Measurements from ENCODE around the gene TSPAN14. TPM values are rescaled to one million over a fixed set of nuclear protein-coding genes. Genes with fewer than 3 reads are reported as not detected.

Gene TSPAN14
- total RNA-seq, 4 donors from 2014 or later: 17.9 to 50.5 (median 38.4) TPM

GRCh38 chr10:80407812-80408241, 46.3 kb upstream of the TSPAN14 start:
- Histone ChIP-seq H3K27me3 (peaks cover 0 to 18% (median 0%) of the 10 kb centered on the region in 4 donors), H3K4me3 (peak overlapping the region; percentile 70 to 79 (median 73)), H3K27ac (replicated peaks in 1 of 4) (peak overlapping the region; percentile 72 to 80 (median 76)), H3K4me1 (peaks cover 36 to 50% (median 48%) of the 10 kb centered on the region in 4 donors), H3K9me3 (no peaks in the 10 kb centered on the region), H3K36me3 (no peaks in the 10 kb centered on the region)
- intact Hi-C loops (cut with DNase I): no loop called here
- 18% methylated on average over 16 of the region's 16 CpGs for WGBS
- no peak for DNase-seq (ENCODE audit: extremely low spot score)
- TF ChIP-seq EP300 (IDR thresholded peaks at IDR 0.05): no peak
- TF ChIP-seq POLR2AphosphoS5 (IDR thresholded peaks at IDR 0.05): no peak
- peak in 1 of 3 experiments; percentile 0 for TF ChIP-seq CTCF (IDR thresholded peaks at IDR 0.05)
- no peak for TF ChIP-seq POLR2A (IDR thresholded peaks at IDR 0.05; ENCODE audit: low read depth)

- Histone ChIP-seq H3K27ac (replicated peaks in 1 of 4) (peak within 1 kb of the TSS; percentile 72 to 80 (median 76)), H3K9me3 (no peaks in the 10 kb centered on the region), H3K4me3 (peak within 1 kb of the TSS; percentile 70 to 79 (median 73)), H3K27me3 (peaks cover 0 to 18% (median 0%) of the 10 kb centered on the region in 4 donors), H3K4me1 (peaks cover 43 to 57% (median 54%) of the 10 kb centered on the region in 4 donors), H3K36me3 (no peaks in the 10 kb centered on the region)
- TF ChIP-seq POLR2AphosphoS5 (IDR thresholded peaks at IDR 0.05) (peak; percentile 49 to 69), CTCF (IDR thresholded peaks at IDR 0.05) (no peak), POLR2A (IDR thresholded peaks at IDR 0.05; ENCODE audit: low read depth) (peak; percentile 17), EP300 (IDR thresholded peaks at IDR 0.05) (no peak)
- DNase-seq (ENCODE audit: extremely low spot score): no peak
- intact Hi-C loops (cut with DNase I): no loop called here
- WGBS: 2% methylated on average over 45 of the region's 96 CpGs
Observed at GRCh38 chr10:80408242-80409101, 45.6 kb upstream of the TSPAN14 start, which contains the start of gene PRXL2A. Gene PRXL2A (plus strand): TSS chr10:80408551. CDS start chr10:80420468, 11,917 bp downstream.

GRCh38 chr10:80409121-80409520, 45.0 kb upstream of the TSPAN14 start:
- H3K9me3 ChIP-seq: no peaks in the 10 kb centered on the region
- peak overlapping the region; percentile 70 to 79 (median 73) for H3K4me3 ChIP-seq
- peak overlapping the region; percentile 72 to 80 (median 76) for H3K27ac ChIP-seq (replicated peaks in 1 of 4)
- H3K27me3 ChIP-seq: peaks cover 0 to 18% (median 0%) of the 10 kb centered on the region in 4 donors
- intact Hi-C loops (cut with DNase I): no loop called here
- no peaks in the 10 kb centered on the region for H3K36me3 ChIP-seq
- peaks cover 49 to 63% (median 61%) of the 10 kb centered on the region in 4 donors for H3K4me1 ChIP-seq
- TF ChIP-seq CTCF (IDR thresholded peaks at IDR 0.05) (no peak), POLR2AphosphoS5 (IDR thresholded peaks at IDR 0.05) (no peak), EP300 (IDR thresholded peaks at IDR 0.05) (no peak), POLR2A (IDR thresholded peaks at IDR 0.05; ENCODE audit: low read depth) (no peak)
- 41% methylated on average over 11 of the region's 12 CpGs for WGBS
- DNase-seq (ENCODE audit: extremely low spot score): no peak

GRCh38 chr10:80410122-80410521, 44.0 kb upstream of the TSPAN14 start:
- Histone ChIP-seq H3K27ac (replicated peaks in 1 of 4) (peak overlapping the region in 1 of 4 donors; percentile 16), H3K36me3 (no peaks in the 10 kb centered on the region), H3K9me3 (no peaks in the 10 kb centered on the region), H3K4me3 (no peak overlapping the region), H3K27me3 (peaks cover 0 to 18% (median 0%) of the 10 kb centered on the region in 4 donors), H3K4me1 (peaks cover 59 to 73% (median 68%) of the 10 kb centered on the region in 4 donors)
- WGBS: 63% methylated on average over 2 of the region's 2 CpGs
- intact Hi-C loops (cut with DNase I): no loop called here
- no peak for DNase-seq (ENCODE audit: extremely low spot score)
- TF ChIP-seq POLR2AphosphoS5 (IDR thresholded peaks at IDR 0.05) (peak in 1 of 2 donors; percentile 5), EP300 (IDR thresholded peaks at IDR 0.05) (no peak)

GRCh38 chr10:80410578-80411145, 43.4 kb upstream of the TSPAN14 start:
- 73% methylated on average over 5 of the region's 5 CpGs for WGBS
- no peaks in the 10 kb centered on the region for H3K9me3 ChIP-seq
- peak overlapping the region in 1 of 4 donors; percentile 16 for H3K27ac ChIP-seq (replicated peaks in 1 of 4)
- no peaks in the 10 kb centered on the region for H3K36me3 ChIP-seq
- no peak for TF ChIP-seq POLR2AphosphoS5 (IDR thresholded peaks at IDR 0.05)
- no peak for TF ChIP-seq CTCF (IDR thresholded peaks at IDR 0.05)
- no peak for TF ChIP-seq POLR2A (IDR thresholded peaks at IDR 0.05; ENCODE audit: low read depth)
- TF ChIP-seq EP300 (IDR thresholded peaks at IDR 0.05): no peak
- intact Hi-C loops (cut with DNase I): no loop called here
- peaks cover 0 to 18% (median 0%) of the 10 kb centered on the region in 4 donors for H3K27me3 ChIP-seq
- H3K4me3 ChIP-seq: no peak overlapping the region
- peaks cover 64 to 78% (median 74%) of the 10 kb centered on the region in 4 donors for H3K4me1 ChIP-seq
- DNase-seq (ENCODE audit: extremely low spot score): no peak

Measured in esophagus muscularis mucosa (tissue), 4 donors.